Head of caudate nucleus (tissue), 42 donors: Measurements from ENCODE around the gene ECI2.

Experiments
- DNase-seq, 42 donors: peaks; one replicate each; pipeline versions ENCODE4 v3.0.0 to v3.0.0-alpha.2; 2020 to 2021; ENCODE audit warnings: mixed read lengths in 7 of 42
- intact Hi-C: fragments of 100-400 bp; cut with DNase I; formaldehyde crosslinking; loops from one replicate; pipeline ENCODE4 v1.15.0; 2022

Gene ECI2

DNA sequence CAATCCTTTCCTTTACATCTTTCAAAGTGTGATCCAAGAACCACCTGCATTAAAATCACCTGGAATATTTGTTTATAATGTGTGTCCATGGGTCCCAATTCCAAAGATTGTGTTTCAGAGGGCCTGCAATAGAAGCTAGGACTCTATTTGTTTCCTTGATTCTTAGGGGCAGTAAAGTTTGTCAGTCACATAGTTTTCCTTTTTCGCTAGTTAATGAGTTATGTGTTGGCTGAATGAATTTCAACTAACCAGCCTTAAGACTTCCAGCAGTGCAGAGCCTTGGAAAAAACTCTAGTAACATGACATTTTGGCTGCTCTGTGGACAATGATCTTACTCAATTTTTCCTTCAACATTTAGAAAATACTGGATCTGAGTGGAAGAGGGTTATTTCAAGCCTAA is 67.7 kb downstream of the ECI2 start:
- DNase-seq: no peak
- intact Hi-C loops: no loop called here

DNA sequence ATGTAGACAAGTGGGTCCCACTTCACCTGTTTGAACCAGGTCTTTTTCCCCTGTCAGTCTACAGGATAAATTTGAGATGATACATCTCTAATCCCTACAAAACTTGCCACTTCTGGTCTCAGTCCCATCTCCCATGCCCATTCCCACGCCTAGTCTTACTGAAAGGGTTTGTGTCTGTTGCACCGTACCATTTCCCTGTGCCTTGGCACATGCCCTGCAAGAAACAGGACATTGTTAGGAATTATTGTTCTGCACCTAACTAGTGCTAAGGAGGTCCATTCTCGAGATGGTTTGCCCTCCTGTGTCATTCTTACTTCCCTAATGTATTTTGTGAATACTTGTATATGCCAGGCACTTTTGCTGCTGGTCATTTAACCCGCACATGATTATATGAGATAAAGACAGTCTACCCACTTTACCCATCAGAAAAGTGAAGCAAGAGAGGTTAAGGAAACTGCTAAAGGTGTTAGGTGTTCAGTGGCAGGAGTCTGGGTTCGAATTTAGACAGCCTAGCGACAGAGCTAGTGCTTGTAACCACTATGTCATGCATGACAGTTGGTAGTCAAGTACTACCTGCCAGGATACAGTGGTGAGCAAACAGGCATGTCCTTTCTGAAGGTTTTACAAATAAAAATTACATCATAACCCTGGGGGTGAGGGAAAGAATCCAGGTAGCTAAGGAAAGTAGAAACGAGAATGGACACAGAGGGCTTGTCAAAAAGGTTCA is 69.2 kb downstream of the ECI2 start:
- DNase-seq: no peak
- intact Hi-C loops: no loop called here
